GM10248 (cell line): ENCODE data around the gene ZNRD2.

Experiments used
- CTCF ChIA-PET: fragments of 300-600 bp; sonication (Branson Sonifier 250); formaldehyde crosslinking; extraction: SDS; loops from one replicate; lab custom pipeline; 2021; ENCODE audit warnings: antibody characterized with exemption; lab: Yijun Ruan, JAX
- POLR2A ChIA-PET: fragments of 350-650 bp; sonication (Branson Sonifier 250); formaldehyde crosslinking; extraction: SDS; loops from one replicate; lab custom pipeline; 2020; ENCODE audit warnings: antibody characterized with exemption; lab: Yijun Ruan, JAX
- DNase-seq: peaks from one replicate; pipeline ENCODE4 v3.0.0; 2012; ENCODE audit errors: extremely low spot score
- TF ChIP-seq, protein P1 (sequence below): IDR thresholded peaks from 2 replicates; pipeline ENCODE4 v1.5.1; 2012; ENCODE audit warnings: mild to moderate bottlenecking, low read depth; ENCODE audit errors: extremely low read depth, missing control alignments, control extremely low read depth

ZNRD2 gene

DNA sequence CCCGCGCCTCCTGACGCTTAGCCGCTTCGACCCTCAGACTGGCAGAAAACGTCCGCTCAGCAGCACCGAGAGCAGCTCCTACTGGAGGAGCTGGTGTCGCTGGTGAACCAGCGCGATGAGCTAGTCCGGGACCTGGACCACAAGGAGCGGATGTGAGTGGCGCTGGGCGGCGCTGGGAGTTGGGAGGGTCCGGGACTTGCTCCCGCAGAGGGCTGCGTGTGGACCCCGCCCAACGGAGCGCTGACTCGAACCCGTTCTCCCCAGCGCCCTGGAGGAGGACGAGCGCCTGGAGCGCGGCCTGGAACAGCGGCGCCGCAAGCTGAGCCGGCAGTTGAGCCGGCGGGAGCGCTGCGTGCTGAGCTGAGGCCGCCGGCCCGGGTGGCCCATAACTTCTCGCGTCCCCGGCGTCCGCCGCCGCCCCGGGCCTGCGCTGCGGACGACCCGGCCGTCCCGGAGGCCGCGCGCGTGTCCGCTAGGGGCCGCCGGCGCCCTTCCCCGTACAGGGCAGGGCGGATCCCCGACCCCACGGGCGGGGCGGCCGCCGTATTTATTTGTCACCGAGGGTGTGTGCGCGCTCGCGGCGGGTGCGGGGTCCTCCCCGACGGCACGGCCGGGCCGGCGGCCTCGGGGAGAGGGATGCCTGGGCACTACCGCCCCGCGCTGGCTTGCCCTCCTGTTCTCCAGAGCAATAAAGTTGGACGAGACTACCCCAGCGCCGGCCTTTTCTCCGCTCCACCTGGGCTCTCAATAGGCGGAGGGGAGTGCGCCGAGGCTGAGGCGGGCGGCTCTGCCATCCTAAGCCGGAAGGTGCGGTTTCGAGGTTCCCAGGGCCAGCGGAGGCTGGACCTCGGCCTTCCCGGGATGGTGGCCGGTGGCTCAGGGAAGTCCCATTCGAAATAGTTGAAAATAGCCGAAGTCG, 21.9 kb downstream of the ZNRD2 start:
- DNase-seq = no peak
- TF ChIP-seq, protein P1, sequence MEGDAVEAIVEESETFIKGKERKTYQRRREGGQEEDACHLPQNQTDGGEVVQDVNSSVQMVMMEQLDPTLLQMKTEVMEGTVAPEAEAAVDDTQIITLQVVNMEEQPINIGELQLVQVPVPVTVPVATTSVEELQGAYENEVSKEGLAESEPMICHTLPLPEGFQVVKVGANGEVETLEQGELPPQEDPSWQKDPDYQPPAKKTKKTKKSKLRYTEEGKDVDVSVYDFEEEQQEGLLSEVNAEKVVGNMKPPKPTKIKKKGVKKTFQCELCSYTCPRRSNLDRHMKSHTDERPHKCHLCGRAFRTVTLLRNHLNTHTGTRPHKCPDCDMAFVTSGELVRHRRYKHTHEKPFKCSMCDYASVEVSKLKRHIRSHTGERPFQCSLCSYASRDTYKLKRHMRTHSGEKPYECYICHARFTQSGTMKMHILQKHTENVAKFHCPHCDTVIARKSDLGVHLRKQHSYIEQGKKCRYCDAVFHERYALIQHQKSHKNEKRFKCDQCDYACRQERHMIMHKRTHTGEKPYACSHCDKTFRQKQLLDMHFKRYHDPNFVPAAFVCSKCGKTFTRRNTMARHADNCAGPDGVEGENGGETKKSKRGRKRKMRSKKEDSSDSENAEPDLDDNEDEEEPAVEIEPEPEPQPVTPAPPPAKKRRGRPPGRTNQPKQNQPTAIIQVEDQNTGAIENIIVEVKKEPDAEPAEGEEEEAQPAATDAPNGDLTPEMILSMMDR = no peak
- ChIA-PET POLR2A (no interaction called here), CTCF (interaction anchor here (1.0 to 24.8 kb wide), 8 partner anchors 7 to 177 kb away, joined by 3 to 351 read pairs (median 39); partner anchors contain the start of genes EHBP1L1, FAM89B, KCNK7 and MAP3K11)

DNA sequence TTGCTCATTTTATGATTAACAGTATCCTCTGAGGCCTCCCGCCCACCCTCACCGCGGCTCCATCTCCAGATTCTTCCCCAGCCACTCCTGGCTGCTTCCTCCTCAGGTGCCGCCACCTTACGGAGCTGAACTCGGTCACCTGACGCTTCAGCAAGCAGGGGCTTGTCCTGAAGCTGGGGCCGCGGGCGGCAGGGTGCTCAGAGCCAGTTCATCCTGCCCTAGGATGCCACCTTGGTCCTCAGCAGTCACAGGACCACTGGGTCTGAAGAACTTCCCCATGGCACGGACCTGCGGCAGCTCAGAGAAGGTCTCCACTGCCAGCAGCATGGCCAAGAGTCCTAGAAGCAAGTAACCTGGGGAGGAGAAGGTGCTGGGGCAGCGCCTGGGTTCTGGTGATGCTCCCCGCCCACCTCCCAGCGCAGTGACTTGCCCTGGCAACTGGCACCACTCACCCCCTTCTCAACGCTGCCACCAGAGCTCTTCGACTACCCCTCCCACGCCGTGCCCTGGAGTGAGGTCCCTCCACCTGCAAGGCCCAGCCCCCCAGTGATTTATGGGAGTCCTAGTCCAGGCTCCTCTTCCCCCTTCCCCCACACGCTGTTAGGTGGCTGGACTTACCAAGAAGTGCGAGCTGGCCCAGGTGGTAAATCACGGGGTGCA, 22.7 kb downstream of the ZNRD2 start:
- TF ChIP-seq, protein P1 = no peak
- ChIA-PET CTCF (interaction anchor here (0.9 to 24.8 kb wide), 12 partner anchors 7 to 241 kb away, joined by 3 to 351 read pairs (median 6); partner anchors contain the start of genes EHBP1L1, FAM89B, KCNK7 and MAP3K11), POLR2A (no interaction called here)
- no peak for DNase-seq

DNA sequence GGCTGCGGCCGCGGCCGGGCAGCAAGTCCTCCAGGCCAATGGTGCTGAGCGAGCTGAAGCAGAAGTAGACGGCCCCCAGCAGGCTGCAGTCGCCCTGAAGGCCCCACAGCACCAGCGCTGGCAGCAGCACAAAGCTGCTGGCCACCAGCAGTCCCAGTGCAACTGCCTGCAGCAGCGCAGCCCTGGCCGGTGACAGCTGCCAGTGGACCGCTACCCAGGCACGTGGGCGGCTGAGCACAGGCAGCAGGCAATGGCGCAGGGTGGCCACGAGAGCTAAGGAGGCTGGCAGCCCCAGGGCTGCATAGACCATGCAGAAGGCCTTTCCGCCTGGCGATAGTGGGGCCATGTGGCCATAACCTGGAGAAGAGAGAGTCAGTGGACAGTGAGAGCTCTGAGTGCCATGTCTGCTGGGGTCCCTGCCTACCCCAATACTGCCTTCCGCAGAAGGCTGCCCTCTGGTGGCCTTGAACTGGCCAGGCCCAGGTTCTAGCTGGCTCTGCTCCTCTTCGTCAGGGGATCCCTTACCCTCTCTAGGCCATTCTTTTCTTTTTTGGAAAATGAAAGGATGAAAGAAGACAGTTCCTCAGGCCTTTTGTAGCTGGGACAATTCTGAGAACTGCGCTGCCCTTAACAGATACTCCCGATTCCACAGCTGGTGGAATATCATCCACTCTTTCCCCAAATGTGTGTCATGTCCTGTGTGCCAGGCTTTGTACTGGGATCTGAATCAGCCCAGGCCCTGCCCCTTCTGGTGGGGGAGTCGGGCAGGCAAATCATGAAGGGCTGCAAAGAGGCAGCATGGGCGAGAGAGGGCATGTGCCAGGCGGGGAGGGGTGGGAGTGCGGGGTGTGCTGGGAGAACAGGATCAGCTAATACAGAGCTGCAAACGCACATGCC, 23.5 kb downstream of the ZNRD2 start:
- ChIA-PET CTCF (interaction anchor here (0.9 to 24.8 kb wide), 15 partner anchors 8 to 240 kb away, joined by 3 to 351 read pairs (median 6); partner anchors contain the start of genes EHBP1L1, FAM89B, KCNK7 and MAP3K11), POLR2A (no interaction called here)
- DNase-seq = peak; percentile 70
- TF ChIP-seq, protein P1 = peak; percentile 76

DNA sequence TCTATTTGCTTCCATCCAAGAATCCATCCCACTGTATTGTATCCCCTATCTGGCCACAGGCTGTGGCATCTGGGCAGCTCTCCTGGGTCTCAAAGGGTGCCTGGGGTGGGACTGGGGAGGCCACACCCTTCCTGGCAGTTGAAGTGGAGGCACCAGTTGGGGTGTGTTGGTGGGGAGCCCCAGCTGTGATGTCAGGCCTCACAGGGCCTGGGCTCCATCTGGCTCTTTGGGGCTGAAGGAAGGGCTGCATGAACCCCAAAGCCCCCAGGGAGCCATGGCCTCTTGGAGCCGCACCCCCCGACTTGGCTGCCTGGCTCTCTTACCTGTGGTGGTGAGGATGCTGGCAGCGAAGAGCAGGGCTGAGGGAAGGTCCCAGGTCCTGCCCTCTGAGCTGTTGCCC, 24.9 kb downstream of the ZNRD2 start:
- ChIA-PET CTCF (interaction anchor here (1.4 to 24.8 kb wide), 4 partner anchors 8 to 54 kb away, joined by 6 to 351 read pairs (median 196); partner anchors contain the start of genes EHBP1L1, KCNK7, MAP3K11 and PCNX3), POLR2A (no interaction called here)
- TF ChIP-seq, protein P1 = no peak
- DNase-seq = no peak

DNA sequence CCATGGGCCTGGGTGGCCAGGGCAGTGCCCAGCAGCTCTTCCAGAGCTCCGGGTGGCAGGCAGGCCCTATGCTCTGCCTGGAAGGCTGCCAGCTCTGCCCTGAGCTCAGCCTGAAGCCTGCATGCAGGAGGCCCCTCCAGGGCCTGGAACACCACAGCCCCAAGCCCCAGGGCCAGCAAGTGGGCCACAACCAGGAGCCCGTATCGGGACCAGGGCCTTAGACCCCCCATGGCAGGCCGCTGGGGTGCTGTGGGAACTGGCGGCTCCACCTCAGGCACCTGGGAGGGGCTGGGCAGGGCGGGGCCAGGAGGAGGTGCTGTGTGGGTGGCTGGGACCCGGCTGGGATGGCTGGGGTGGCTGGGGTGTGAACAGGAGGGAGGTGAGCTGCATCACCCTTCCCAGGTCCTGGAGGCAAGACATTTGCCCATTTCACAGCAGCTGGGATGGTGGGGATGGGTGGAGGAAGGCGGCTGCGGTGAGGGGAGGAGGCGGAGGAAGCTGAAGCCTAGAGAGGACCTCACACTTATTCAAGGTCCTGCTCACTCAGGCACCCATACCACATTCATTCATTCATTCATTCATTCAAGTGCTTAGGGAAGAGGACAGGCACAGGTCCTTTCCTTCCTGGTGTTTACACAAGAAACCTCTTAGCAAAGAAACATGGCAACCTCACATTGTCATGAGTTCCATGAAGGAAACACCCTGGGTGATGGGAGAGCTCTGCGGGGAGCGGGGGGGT, 25.4 kb downstream of the ZNRD2 start, which contains the start of gene KCNK7:
Gene KCNK7, minus strand, starts transcription at position 258 of the 739 bp plus-strand sequence. Its CDS starts 28 bp downstream, at position 230.
- TF ChIP-seq, protein P1 = no peak
- DNase-seq = peak; percentile 31
- CTCF ChIA-PET = interaction anchor here (4.4 to 24.8 kb wide), 3 partner anchors 8 to 55 kb away, joined by 41 to 351 read pairs (median 351); partner anchors contain the start of genes EHBP1L1, KCNK7, MAP3K11 and PCNX3
- POLR2A ChIA-PET = interaction anchor here (0.7 kb wide), 1 partner anchor 51 kb away, joined by 3 read pairs; no protein-coding TSS in a partner anchor
